HG02623 (cell line): ENCODE data around the gene NECTIN3.

Experiments
- ATAC-seq: cut with Tn5 transposase; IDR thresholded peaks from one replicate; pipeline ENCODE4 v1.9.1; 2021; ENCODE audit warnings: moderate library complexity; ENCODE audit not compliant: unreplicated experiment

NECTIN3 gene

GRCh38 chr3:111080413-111080812, 8.8 kb downstream of the NECTIN3 start:
- no peak for ATAC-seq

GRCh38 chr3:111081008-111081545, 9.5 kb downstream of the NECTIN3 start:
- no peak for ATAC-seq

GRCh38 chr3:111084911-111085310, 13.3 kb downstream of the NECTIN3 start:
- ATAC-seq = no peak

- ATAC-seq = no peak
Measured at GRCh38 chr3:111087924-111088469, 16.4 kb downstream of the NECTIN3 start.

GRCh38 chr3:111096487-111097209, 25.0 kb downstream of the NECTIN3 start:
- ATAC-seq = no peak

GRCh38 chr3:111103807-111104206, 32.2 kb downstream of the NECTIN3 start:
- ATAC-seq = no peak

- no peak for ATAC-seq
Measured at GRCh38 chr3:111106993-111107661, 35.5 kb downstream of the NECTIN3 start.

GRCh38 chr3:111107662-111108035, 36.0 kb downstream of the NECTIN3 start:
- no peak for ATAC-seq

GRCh38 chr3:111112913-111113312, 41.3 kb downstream of the NECTIN3 start:
- no peak for ATAC-seq

GRCh38 chr3:111128884-111129283, 57.3 kb downstream of the NECTIN3 start:
- ATAC-seq = no peak

- no peak for ATAC-seq
Measured at GRCh38 chr3:111130827-111131226, 59.2 kb downstream of the NECTIN3 start.

GRCh38 chr3:111134302-111134701, 62.7 kb downstream of the NECTIN3 start:
- no peak for ATAC-seq

- ATAC-seq = no peak
Measured at GRCh38 chr3:111151438-111151837, 79.8 kb downstream of the NECTIN3 start.

- ATAC-seq = no peak
Measured at GRCh38 chr3:111152496-111152895, 80.9 kb downstream of the NECTIN3 start.

- ATAC-seq = no peak
Measured at GRCh38 chr3:111156517-111156916, 84.9 kb downstream of the NECTIN3 start.

GRCh38 chr3:111159391-111159790, 87.8 kb downstream of the NECTIN3 start:
- no peak for ATAC-seq

GRCh38 chr3:111164621-111165020, 93.0 kb downstream of the NECTIN3 start:
- ATAC-seq = no peak

- ATAC-seq = no peak
Measured at GRCh38 chr3:111165411-111165810, 93.8 kb downstream of the NECTIN3 start.

- ATAC-seq = no peak
Measured at GRCh38 chr3:111173328-111173900, 101.8 kb downstream of the NECTIN3 start.

GRCh38 chr3:111173906-111174305, 102.3 kb downstream of the NECTIN3 start:
- ATAC-seq = no peak

GRCh38 chr3:111190518-111190917, 118.9 kb downstream of the NECTIN3 start:
- no peak for ATAC-seq

- no peak for ATAC-seq
Measured at GRCh38 chr3:111193472-111193871, 121.9 kb downstream of the NECTIN3 start.
